ENCODE data around the gene RTN4. TPM values are rescaled to one million over a fixed set of nuclear protein-coding genes. Genes with fewer than 3 reads are reported as not detected.
A peak's percentile ranks its signal among the peaks of the same experiment; 100 is the strongest.

The RTN4 gene
- total RNA-seq, 4 donors from 2014 or later: 216 to 304 (median 228) TPM

- Histone ChIP-seq H3K27ac (no peak overlapping the region), H3K9me3 (no peaks in the 10 kb centered on the region), H3K4me3 (no peak overlapping the region), H3K4me1 (peaks cover 20 to 100% (median 22%) of the 10 kb centered on the region in 3 donors), H3K36me3 (no peaks in the 10 kb centered on the region), H3K27me3 (no peaks in the 10 kb centered on the region)
- ATAC-seq: no peak
- WGBS, 2 donors (ENCODE audit: low coverage in 1 of 2): 90 to 95% methylated on average over 8 to 10 of the region's 10 CpGs
- TF ChIP-seq CTCF (IDR thresholded peaks at IDR 0.05): no peak
- no peak for TF ChIP-seq POLR2AphosphoS5 (IDR thresholded peaks at IDR 0.05)
- TF ChIP-seq POLR2A (IDR thresholded peaks at IDR 0.05): no peak
- TF ChIP-seq EP300 (IDR thresholded peaks at IDR 0.05): no peak
Measured at GRCh38 chr2:55003706-55004639, 46.3 kb downstream of the RTN4 start.

- no peaks in the 10 kb centered on the region for H3K9me3 ChIP-seq
- WGBS, 2 donors (ENCODE audit: low coverage in 1 of 2): 59 to 75% methylated on average over 2 of the region's 2 CpGs
- H3K27me3 ChIP-seq: no peaks in the 10 kb centered on the region
- no peak for ATAC-seq
- no peak overlapping the region for H3K27ac ChIP-seq
- TF ChIP-seq EP300 (IDR thresholded peaks at IDR 0.05) (no peak), POLR2A (IDR thresholded peaks at IDR 0.05) (no peak), POLR2AphosphoS5 (IDR thresholded peaks at IDR 0.05) (no peak), CTCF (IDR thresholded peaks at IDR 0.05) (no peak)
- no peaks in the 10 kb centered on the region for H3K36me3 ChIP-seq
- no peak overlapping the region for H3K4me3 ChIP-seq
- H3K4me1 ChIP-seq: peaks cover 26 to 98% (median 31%) of the 10 kb centered on the region in 3 donors
Measured at GRCh38 chr2:55001716-55002115, 48.5 kb downstream of the RTN4 start.

GRCh38 chr2:55000341-55000740, 49.9 kb downstream of the RTN4 start:
- ATAC-seq: no peak
- 34 to 41% methylated on average over 4 of the region's 4 CpGs for WGBS, 2 donors (ENCODE audit: low coverage in 1 of 2)
- H3K4me3 ChIP-seq: no peak overlapping the region
- H3K4me1 ChIP-seq: peaks cover 31 to 98% (median 32%) of the 10 kb centered on the region in 3 donors
- no peak for TF ChIP-seq EP300 (IDR thresholded peaks at IDR 0.05)
- TF ChIP-seq CTCF (IDR thresholded peaks at IDR 0.05): no peak
- TF ChIP-seq POLR2AphosphoS5 (IDR thresholded peaks at IDR 0.05): no peak
- TF ChIP-seq POLR2A (IDR thresholded peaks at IDR 0.05): no peak
- no peaks in the 10 kb centered on the region for H3K36me3 ChIP-seq
- H3K9me3 ChIP-seq: no peaks in the 10 kb centered on the region
- peak overlapping the region in 1 of 4 donors; percentile 44 for H3K27ac ChIP-seq
- no peaks in the 10 kb centered on the region for H3K27me3 ChIP-seq

GRCh38 chr2:54999182-54999581, 51.1 kb downstream of the RTN4 start:
- Histone ChIP-seq H3K36me3 (no peaks in the 10 kb centered on the region), H3K27ac (peak overlapping the region in 2 of 4 donors; percentile 35 to 44), H3K27me3 (no peaks in the 10 kb centered on the region), H3K9me3 (no peaks in the 10 kb centered on the region), H3K4me3 (peak overlapping the region in 1 of 2 donors; percentile 7), H3K4me1 (peaks cover 28 to 98% (median 34%) of the 10 kb centered on the region in 3 donors)
- no peak for ATAC-seq
- TF ChIP-seq POLR2A (IDR thresholded peaks at IDR 0.05) (no peak), EP300 (IDR thresholded peaks at IDR 0.05) (no peak), POLR2AphosphoS5 (IDR thresholded peaks at IDR 0.05) (no peak), CTCF (IDR thresholded peaks at IDR 0.05) (no peak)
- WGBS, 2 donors (ENCODE audit: low coverage in 1 of 2): 5 to 31% methylated on average over 3 of the region's 3 CpGs

- peaks cover 28 to 97% (median 34%) of the 10 kb centered on the region in 3 donors for H3K4me1 ChIP-seq
- no peak for TF ChIP-seq EP300 (IDR thresholded peaks at IDR 0.05)
- TF ChIP-seq POLR2AphosphoS5 (IDR thresholded peaks at IDR 0.05): no peak
- TF ChIP-seq POLR2A (IDR thresholded peaks at IDR 0.05): no peak
- TF ChIP-seq CTCF (IDR thresholded peaks at IDR 0.05): no peak
- H3K36me3 ChIP-seq: no peaks in the 10 kb centered on the region
- WGBS, 2 donors (ENCODE audit: low coverage in 1 of 2): 53 to 60% methylated on average over 1 of the region's 1 CpG
- H3K27me3 ChIP-seq: no peaks in the 10 kb centered on the region
- H3K27ac ChIP-seq: no peak overlapping the region
- ATAC-seq: no peak
- no peaks in the 10 kb centered on the region for H3K9me3 ChIP-seq
- no peak overlapping the region for H3K4me3 ChIP-seq
Measured at GRCh38 chr2:54997826-54998225, 52.4 kb downstream of the RTN4 start.

Data from gastroesophageal sphincter (tissue), 4 donors.